PC-9 (cell line): ENCODE data around the gene GTPBP3. TPM values are rescaled to one million over a fixed set of nuclear protein-coding genes. Genes with fewer than 3 reads are reported as not detected.

Experiments used
- BruUV-seq: library from RNA; stranded (reverse); fragments of 400-500 nt; replicated peaks from 2 replicates; lab custom pipeline; 2021; lab: Mats Ljungman, UMichigan
- CTCF ChIA-PET: fragments of 300-600 bp; sonication (Branson Sonifier 250); formaldehyde crosslinking; loops from one replicate; lab custom pipeline; 2022; ENCODE audit warnings: antibody characterized with exemption; lab: Charles Lee
- POLR2A ChIA-PET: fragments of 300-600 bp; sonication (Branson Sonifier 250); formaldehyde crosslinking; loops from one replicate; lab custom pipeline; 2022; ENCODE audit warnings: antibody characterized with exemption; ENCODE audit not compliant: unreplicated experiment; lab: Charles Lee
- DNase-seq, 2 experiments: peaks; one replicate each; pipeline versions ENCODE4 v3.0.0 to v3.0.0-alpha.2; 2015 to 2022; ENCODE audit warnings: mixed read lengths in 1 of 2
- H2AFZ ChIP-seq: fragments of 200-600 bp; sonication (generic); 2 replicates; pipeline ENCODE4 v1.8.1; 2017; ENCODE audit warnings: antibody characterized with exemption
- H3F3A ChIP-seq: fragments of 200-600 bp; sonication (generic); 2 replicates; pipeline ENCODE4 v1.8.1; 2017; ENCODE audit warnings: antibody characterized with exemption, mild to moderate bottlenecking, low read depth; ENCODE audit not compliant: insufficient read depth
- H3K27ac ChIP-seq: fragments of 200-600 bp; sonication (generic); 2 replicates; pipeline ENCODE4 v1.6.1; 2016; ENCODE audit warnings: mixed run types
- H3K27me3 ChIP-seq: fragments of 200-600 bp; sonication (generic); 2 replicates; pipeline ENCODE4 v1.6.1; 2016; ENCODE audit warnings: low read depth, mixed run types; ENCODE audit not compliant: insufficient read depth
- H3K36me3 ChIP-seq: fragments of 200-600 bp; sonication (generic); 2 replicates; pipeline ENCODE4 v1.6.1; 2016; ENCODE audit warnings: low read depth, mixed run types
- H3K4me1 ChIP-seq: fragments of 200-600 bp; sonication (generic); replicated peaks from 2 replicates; pipeline ENCODE4 v1.6.1; 2016; ENCODE audit warnings: mixed run types; ENCODE audit not compliant: insufficient read depth
- H3K4me2 ChIP-seq: fragments of 200-600 bp; sonication (generic); 2 replicates; pipeline ENCODE4 v1.6.1; 2017; ENCODE audit warnings: mixed run types
- H3K4me3 ChIP-seq: fragments of 200-600 bp; sonication (generic); 2 replicates; pipeline ENCODE4 v1.6.1; 2016; ENCODE audit warnings: mixed run types
- H3K79me2 ChIP-seq: fragments of 200-600 bp; sonication (generic); 2 replicates; pipeline ENCODE4 v1.6.1; 2017; ENCODE audit warnings: low read depth, mixed run types
- H3K9me2 ChIP-seq: fragments of 200-600 bp; sonication (generic); 2 replicates; pipeline ENCODE4 v1.8.1; 2017; ENCODE audit warnings: mild to moderate bottlenecking; ENCODE audit not compliant: insufficient read depth
- H3K9me3 ChIP-seq: fragments of 200-600 bp; sonication (generic); 2 replicates; pipeline ENCODE4 v1.8.1; 2016; ENCODE audit warnings: low read depth; ENCODE audit not compliant: insufficient read depth
- H4K20me1 ChIP-seq: fragments of 200-600 bp; sonication (generic); 2 replicates; pipeline ENCODE4 v1.8.1; 2017; ENCODE audit not compliant: insufficient read depth
- CTCF ChIP-seq: fragments of 200-600 bp; sonication (generic); conservative IDR thresholded peaks from 2 replicates; pipeline ENCODE4 v1.6.1; 2017; ENCODE audit warnings: mixed run types, antibody characterized with exemption, mild to moderate bottlenecking, moderate library complexity
- EZH2 ChIP-seq: fragments of 200-600 bp; sonication (generic); IDR thresholded peaks from 2 replicates; pipeline ENCODE4 v1.8.0; 2017; ENCODE audit warnings: antibody characterized with exemption, low read depth
- intact Hi-C: fragments of 100-400 bp; cut with micrococcal nuclease; formaldehyde crosslinking; loops from one replicate; pipeline ENCODE4 v1.10.0; 2022; ENCODE audit not compliant: unreplicated experiment
- total RNA-seq: library from RNA; stranded (reverse); gene quantifications from 2 replicates; pipeline ENCODE4 v1.2.3, GENCODE V29; 2021

The GTPBP3 gene
- total RNA-seq, 1 experiment from 2014 or later, result 50.7 TPM

GRCh38 chr19:17329366-17330261 lies 7.7 kb upstream of the GTPBP3 start:
- intact Hi-C loops, result loop anchor here (5.0 kb wide), 1 partner anchor 37 kb away; no protein-coding TSS in a partner anchor
- no peak overlapping the region for H3K27ac ChIP-seq
- peak in 1 of 2 experiments; percentile 33 for DNase-seq

GRCh38 chr19:17330262-17331044 lies 6.9 kb upstream of the GTPBP3 start:
- Histone ChIP-seq H3K27me3 (no peaks in the 10 kb centered on the region), H3K4me3 (no peak overlapping the region), H3K36me3 (no peaks in the 10 kb centered on the region), H3K27ac (no peak overlapping the region), H2AFZ (no peak overlapping the region), H3K4me2 (no peak overlapping the region), H3F3A (peaks cover 39% of the 10 kb centered on the region), H3K9me2 (no peaks in the 10 kb centered on the region), H3K79me2 (0 out of 2 replicates have a peak, but pooled peaks cover under 1% of the 10 kb centered on the region), H4K20me1 (no peaks in the 10 kb centered on the region), H3K9me3 (no peaks in the 10 kb centered on the region), H3K4me1 (peaks cover 38% of the 10 kb centered on the region)
- ChIA-PET POLR2A (interaction anchor here (0.6 kb wide), 1 partner anchor 75 kb away, joined by 5 read pairs; no protein-coding TSS in a partner anchor), CTCF (interaction anchor here (0.5 to 0.6 kb wide), 3 partner anchors 34 to 523 kb away, joined by 3 to 9 read pairs (median 7); no protein-coding TSS in a partner anchor)
- BruUV-seq, result no TSS peak
- intact Hi-C loops, result no loop called here
- TF ChIP-seq CTCF (no peak), EZH2 (no peak)
- DNase-seq, result no peak

More at GRCh38 chr19:17329366-17330261, 7.7 kb upstream of the GTPBP3 start:
- TF ChIP-seq CTCF (no peak), EZH2 (no peak)
- Histone ChIP-seq H4K20me1 (no peaks in the 10 kb centered on the region), H3K9me2 (no peaks in the 10 kb centered on the region), H3K79me2 (no peaks in the 10 kb centered on the region), H3K4me2 (no peak overlapping the region), H3K4me1 (peaks cover 33% of the 10 kb centered on the region), H3K9me3 (no peaks in the 10 kb centered on the region), H3K36me3 (no peaks in the 10 kb centered on the region), H3F3A (peaks cover 41% of the 10 kb centered on the region), H3K4me3 (no peak overlapping the region), H2AFZ (no peak overlapping the region), H3K27me3 (no peaks in the 10 kb centered on the region)
- BruUV-seq, result no TSS peak
- ChIA-PET POLR2A (interaction anchor here (0.6 kb wide), 1 partner anchor 74 kb away, joined by 5 read pairs; no protein-coding TSS in a partner anchor), CTCF (interaction anchor here (0.6 kb wide), 1 partner anchor 524 kb away, joined by 7 read pairs; no protein-coding TSS in a partner anchor)

- Histone ChIP-seq H4K20me1 (no peaks in the 10 kb centered on the region), H3K36me3 (no peaks in the 10 kb centered on the region), H2AFZ (no peak overlapping the region), H3F3A (peaks cover 39% of the 10 kb centered on the region), H3K4me2 (no peak overlapping the region), H3K27ac (no peak overlapping the region), H3K9me3 (no peaks in the 10 kb centered on the region), H3K9me2 (no peaks in the 10 kb centered on the region), H3K4me3 (no peak overlapping the region), H3K79me2 (0 out of 2 replicates have a peak, but pooled peaks cover 4% of the 10 kb centered on the region), H3K4me1 (peaks cover 38% of the 10 kb centered on the region), H3K27me3 (no peaks in the 10 kb centered on the region)
- TF ChIP-seq EZH2 (no peak), CTCF (no peak)
- no TSS peak for BruUV-seq
- DNase-seq, result peak in 1 of 2 experiments; percentile 36
- CTCF ChIA-PET, result interaction anchor here (0.5 kb wide), 1 partner anchor 35 kb away, joined by 9 read pairs; no protein-coding TSS in a partner anchor
- POLR2A ChIA-PET, result interaction anchor here (0.7 to 0.8 kb wide), 2 partner anchors 22 to 88 kb away, joined by 6 read pairs; no protein-coding TSS in a partner anchor
- intact Hi-C loops, result no loop called here
These were observed 6.3 kb upstream of the GTPBP3 start for GRCh38 chr19:17331045-17331558.
